Neural progenitor cell (in vitro differentiated cells): ENCODE results near the gene URAD. TPM values are rescaled to one million over a fixed set of nuclear protein-coding genes. Genes with fewer than 3 reads are reported as not detected.

ENCODE experiments used
- DNase-seq: peaks from one replicate; pipeline ENCODE4 v3.0.0-alpha.2; 2016; ENCODE audit warnings: low spot score
- H2AFZ ChIP-seq: fragments of 200-600 bp; sonication (generic); replicated peaks from 2 replicates; pipeline ENCODE4 v1.6.1; 2016; ENCODE audit warnings: antibody characterized with exemption
- H3F3A ChIP-seq: fragments of 200-600 bp; sonication (generic); 2 replicates; pipeline ENCODE4 v1.6.1; 2016; ENCODE audit warnings: antibody characterized with exemption, low read depth
- H3K27ac ChIP-seq: fragments of 200-600 bp; sonication (generic); 2 replicates; pipeline ENCODE4 v1.5.1; 2016; ENCODE audit warnings: mild to moderate bottlenecking
- H3K27me3 ChIP-seq: fragments of 200-600 bp; sonication (generic); 2 replicates; pipeline ENCODE4 v1.6.1; 2016; ENCODE audit warnings: mild to moderate bottlenecking, moderate library complexity
- H3K36me3 ChIP-seq: fragments of 200-600 bp; sonication (generic); 2 replicates; pipeline ENCODE4 v1.5.1; 2016
- H3K4me1 ChIP-seq: fragments of 200-600 bp; sonication (generic); 2 replicates; pipeline ENCODE4 v1.6.1; 2016; ENCODE audit warnings: mixed run types
- H3K4me2 ChIP-seq: fragments of 200-600 bp; sonication (generic); 2 replicates; pipeline ENCODE4 v1.6.1; 2016
- H3K4me3 ChIP-seq: fragments of 200-600 bp; sonication (generic); 2 replicates; pipeline ENCODE4 v1.5.1; 2016
- H3K79me2 ChIP-seq: fragments of 200-600 bp; sonication (generic); 2 replicates; pipeline ENCODE4 v1.6.1; 2016; ENCODE audit warnings: low read depth
- H3K9ac ChIP-seq: fragments of 200-600 bp; sonication (generic); 2 replicates; pipeline ENCODE4 v1.6.1; 2016
- H3K9me3 ChIP-seq: fragments of 200-600 bp; sonication (generic); 2 replicates; pipeline ENCODE4 v1.5.1; 2016; ENCODE audit warnings: low read depth
- H4K20me1 ChIP-seq: fragments of 200-600 bp; sonication (generic); 2 replicates; pipeline ENCODE4 v1.6.1; 2016; ENCODE audit warnings: low read depth
- H3K27ac Mint-ChIP-seq: 3 replicates; pipeline ENCODE4 v1.8.0; 2021; ENCODE audit warnings: mixed read lengths
- H3K27me3 Mint-ChIP-seq: 2 replicates; pipeline ENCODE4 v1.8.0; 2022; ENCODE audit warnings: low read depth, mild to moderate bottlenecking, inconsistent platforms, moderate library complexity, mixed read lengths; ENCODE audit not compliant: insufficient read depth
- H3K36me3 Mint-ChIP-seq: 3 replicates; pipeline ENCODE4 v1.8.0; 2021; ENCODE audit warnings: mixed read lengths
- H3K4me1 Mint-ChIP-seq: 3 replicates; pipeline ENCODE4 v1.8.0; 2021; ENCODE audit warnings: mixed read lengths
- H3K4me3 Mint-ChIP-seq: 3 replicates; pipeline ENCODE4 v1.8.0; 2021; ENCODE audit warnings: mild to moderate bottlenecking, moderate library complexity, mixed read lengths
- H3K9me3 Mint-ChIP-seq: 3 replicates; pipeline ENCODE4 v1.8.0; 2020; ENCODE audit warnings: mixed read lengths
- EZH2 ChIP-seq: fragments of 200-600 bp; sonication (generic); IDR thresholded peaks from 2 replicates; pipeline ENCODE4 v1.6.1; 2017; ENCODE audit warnings: antibody characterized with exemption, mild to moderate bottlenecking, moderate library complexity
- EZH2phosphoT487 ChIP-seq: fragments of 200-600 bp; sonication (generic); IDR thresholded peaks from 2 replicates; pipeline ENCODE4 v1.6.1; 2017; ENCODE audit warnings: antibody characterized with exemption
- total RNA-seq: library from RNA; depleted of rRNA; stranded (reverse); fragments of >200 nt; gene quantifications from 2 replicates; pipeline ENCODE4 v1.2.3, GENCODE V29; 2015; ENCODE audit warnings: low replicate concordance
- TF ChIP-seq, protein P1 (sequence below): fragments of 200-600 bp; sonication (generic); IDR thresholded peaks from 2 replicates; pipeline ENCODE4 v1.5.1; 2017; ENCODE audit warnings: antibody characterized with exemption, mild to moderate bottlenecking

URAD gene
- total RNA-seq, 1 donor from 2014 or later: not detected

DNA sequence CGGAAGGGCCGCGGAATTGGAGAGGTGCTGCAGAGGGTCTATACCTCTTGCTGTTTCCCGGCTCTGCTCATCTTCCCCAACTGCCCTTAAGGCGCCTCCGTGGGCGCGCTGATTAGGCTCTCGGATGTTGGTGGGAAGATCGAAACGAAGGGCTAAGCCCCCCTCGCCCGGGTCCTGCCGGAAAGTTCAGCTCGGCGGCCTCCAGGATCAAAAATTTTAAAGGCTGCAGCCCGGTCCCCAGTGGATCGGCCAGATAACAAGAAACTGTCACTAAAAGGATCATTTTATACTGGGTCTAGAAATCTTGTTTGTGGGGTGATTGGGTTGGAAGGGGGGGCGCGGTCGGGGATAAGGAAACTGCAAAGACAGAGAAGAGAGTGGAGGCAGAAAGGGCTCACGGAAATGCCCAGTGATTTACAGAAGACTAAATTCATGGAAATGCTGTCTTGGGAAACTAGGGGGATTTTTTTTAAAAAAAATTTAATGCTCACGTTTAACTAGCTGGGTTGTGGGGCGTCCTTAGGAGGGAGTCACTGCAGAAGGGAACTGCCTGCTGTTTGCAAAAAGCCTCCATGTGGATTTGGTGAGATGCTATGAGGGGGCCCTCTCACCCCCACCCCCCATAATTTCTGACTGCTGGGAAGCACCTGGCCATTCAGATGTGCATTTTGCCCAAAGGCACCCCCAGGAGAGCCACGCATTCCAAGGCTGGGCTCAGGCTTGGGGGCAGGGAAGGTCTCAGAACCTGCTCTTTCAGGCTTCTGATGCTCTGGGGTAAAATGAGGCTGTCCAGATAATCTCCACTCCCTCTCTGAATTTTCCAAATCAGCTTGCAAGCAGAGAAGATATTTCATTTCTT lies 27.0 kb downstream of the URAD start:
- Histone ChIP-seq H3F3A (peaks cover 32% of the 10 kb centered on the region), H4K20me1 (peaks cover 87% of the 10 kb centered on the region), H3K9ac (no peak overlapping the region), H2AFZ (no peak overlapping the region), H3K27me3 (peaks cover 100% of the 10 kb centered on the region), H3K9me3 (no peaks in the 10 kb centered on the region), H3K79me2 (no peaks in the 10 kb centered on the region), H3K27ac (no peak overlapping the region), H3K36me3 (no peaks in the 10 kb centered on the region), H3K4me3 (peak overlapping the region; percentile 25), H3K4me1 (peaks cover 12% of the 10 kb centered on the region), H3K4me2 (peak overlapping the region; percentile 66)
- Mint-ChIP-seq H3K27ac (no peak overlapping the region), H3K4me1 (peaks cover 17% of the 10 kb centered on the region), H3K4me3 (peak overlapping the region; percentile 62), H3K9me3 (no peaks in the 10 kb centered on the region), H3K27me3 (peaks cover 90% of the 10 kb centered on the region), H3K36me3 (no peaks in the 10 kb centered on the region)
- TF ChIP-seq, protein P1, sequence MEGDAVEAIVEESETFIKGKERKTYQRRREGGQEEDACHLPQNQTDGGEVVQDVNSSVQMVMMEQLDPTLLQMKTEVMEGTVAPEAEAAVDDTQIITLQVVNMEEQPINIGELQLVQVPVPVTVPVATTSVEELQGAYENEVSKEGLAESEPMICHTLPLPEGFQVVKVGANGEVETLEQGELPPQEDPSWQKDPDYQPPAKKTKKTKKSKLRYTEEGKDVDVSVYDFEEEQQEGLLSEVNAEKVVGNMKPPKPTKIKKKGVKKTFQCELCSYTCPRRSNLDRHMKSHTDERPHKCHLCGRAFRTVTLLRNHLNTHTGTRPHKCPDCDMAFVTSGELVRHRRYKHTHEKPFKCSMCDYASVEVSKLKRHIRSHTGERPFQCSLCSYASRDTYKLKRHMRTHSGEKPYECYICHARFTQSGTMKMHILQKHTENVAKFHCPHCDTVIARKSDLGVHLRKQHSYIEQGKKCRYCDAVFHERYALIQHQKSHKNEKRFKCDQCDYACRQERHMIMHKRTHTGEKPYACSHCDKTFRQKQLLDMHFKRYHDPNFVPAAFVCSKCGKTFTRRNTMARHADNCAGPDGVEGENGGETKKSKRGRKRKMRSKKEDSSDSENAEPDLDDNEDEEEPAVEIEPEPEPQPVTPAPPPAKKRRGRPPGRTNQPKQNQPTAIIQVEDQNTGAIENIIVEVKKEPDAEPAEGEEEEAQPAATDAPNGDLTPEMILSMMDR: no peak
- peak; percentile 91 for TF ChIP-seq EZH2
- TF ChIP-seq EZH2phosphoT487: peak; percentile 79
- DNase-seq: no peak

DNA sequence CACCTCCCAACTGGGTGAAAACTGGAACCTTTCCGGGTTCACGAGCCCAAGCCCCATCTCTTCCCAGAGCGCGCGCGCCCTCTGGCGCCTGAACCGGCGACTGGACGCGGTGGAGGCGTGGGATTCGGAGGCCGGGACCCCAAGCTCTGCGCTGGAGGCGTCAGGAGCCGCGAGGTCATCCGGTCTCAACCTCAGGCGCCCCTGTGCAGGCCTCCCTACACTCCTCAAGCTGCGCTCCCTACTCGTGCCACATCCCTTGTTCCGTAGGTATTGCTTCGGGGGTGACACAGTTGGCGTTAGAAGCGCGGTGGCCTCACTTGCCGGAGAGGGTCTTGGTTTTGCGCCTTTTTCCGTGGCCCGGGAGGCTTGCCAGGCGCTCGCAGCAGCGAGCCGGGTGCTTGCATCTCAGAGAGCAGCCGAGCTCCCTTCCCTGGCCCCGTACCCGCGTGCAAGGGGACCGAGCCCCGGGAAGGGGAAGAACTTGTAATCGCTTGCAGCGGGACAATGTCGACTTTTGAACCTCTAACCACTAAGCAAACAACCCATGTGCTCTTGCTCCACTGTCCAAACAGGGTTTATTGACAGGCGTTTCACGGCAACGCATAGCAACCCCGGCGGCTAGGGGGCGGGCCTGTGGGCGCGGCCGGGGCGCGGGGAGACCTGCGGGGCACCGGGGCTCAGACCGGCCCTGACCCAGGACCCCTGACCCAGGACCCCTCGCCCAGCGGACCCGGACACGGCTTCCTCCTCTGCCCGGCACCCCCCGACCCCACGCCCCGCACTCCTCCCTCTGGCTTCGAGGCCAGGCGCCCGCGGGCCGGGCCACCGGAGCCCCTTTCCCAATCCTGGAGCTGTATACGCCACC lies 27.9 kb downstream of the URAD start:
- no peaks in the 10 kb centered on the region for H3K36me3 Mint-ChIP-seq
- no peak overlapping the region for H3K27ac ChIP-seq
- peak overlapping the region; percentile 66 for H3K4me2 ChIP-seq
- no peaks in the 10 kb centered on the region for H3K36me3 ChIP-seq
- H3K9me3 Mint-ChIP-seq: no peaks in the 10 kb centered on the region
- no peaks in the 10 kb centered on the region for H3K9me3 ChIP-seq
- H3K4me3 ChIP-seq: peak overlapping the region; percentile 25
- H3K9ac ChIP-seq: no peak overlapping the region
- H3K4me3 Mint-ChIP-seq: peak overlapping the region; percentile 67
- no peak overlapping the region for H2AFZ ChIP-seq
- peak; percentile 89 for DNase-seq
- H3K27me3 ChIP-seq: peaks cover 100% of the 10 kb centered on the region
- no peaks in the 10 kb centered on the region for H3K79me2 ChIP-seq
- peaks cover 23% of the 10 kb centered on the region for H3F3A ChIP-seq
- H4K20me1 ChIP-seq: peaks cover 84% of the 10 kb centered on the region
- peaks cover 8% of the 10 kb centered on the region for H3K4me1 Mint-ChIP-seq
- peak; percentile 89 for TF ChIP-seq EZH2phosphoT487
- TF ChIP-seq EZH2: peak; percentile 99
- TF ChIP-seq, protein P1: peak; percentile 70
- no peak overlapping the region for H3K27ac Mint-ChIP-seq
- peaks cover 4% of the 10 kb centered on the region for H3K4me1 ChIP-seq
- H3K27me3 Mint-ChIP-seq: peaks cover 90% of the 10 kb centered on the region

DNA sequence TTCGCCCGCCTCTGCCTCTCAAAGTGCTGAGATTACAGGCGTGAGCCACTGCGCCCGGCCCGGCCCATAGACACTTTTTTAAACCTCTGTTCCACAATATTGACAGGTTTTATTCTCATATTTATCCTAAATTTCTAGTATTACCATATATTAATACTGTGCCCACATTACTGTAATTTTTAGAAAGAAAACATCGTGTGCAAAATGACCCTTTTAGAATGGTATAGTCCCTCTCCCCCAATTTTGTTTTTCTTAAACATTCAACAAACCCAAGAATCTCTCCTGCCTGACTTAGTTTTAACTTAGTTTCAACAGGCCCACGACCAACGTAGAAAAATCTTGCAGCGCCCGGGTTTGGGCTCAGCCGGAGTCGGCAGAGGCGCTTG lies 28.5 kb downstream of the URAD start:
- Histone ChIP-seq H3K4me1 (no peaks in the 10 kb centered on the region), H3K9me3 (no peaks in the 10 kb centered on the region), H3K4me2 (peak overlapping the region; percentile 66), H3K36me3 (no peaks in the 10 kb centered on the region), H3K9ac (no peak overlapping the region), H3K27me3 (peaks cover 100% of the 10 kb centered on the region), H3K27ac (no peak overlapping the region), H2AFZ (no peak overlapping the region), H3F3A (peaks cover 18% of the 10 kb centered on the region), H3K4me3 (peak overlapping the region; percentile 25), H3K79me2 (no peaks in the 10 kb centered on the region), H4K20me1 (peaks cover 84% of the 10 kb centered on the region)
- Mint-ChIP-seq H3K27me3 (peaks cover 90% of the 10 kb centered on the region), H3K4me1 (peaks cover 6% of the 10 kb centered on the region), H3K36me3 (no peaks in the 10 kb centered on the region), H3K27ac (no peak overlapping the region), H3K4me3 (peak overlapping the region; percentile 67), H3K9me3 (no peaks in the 10 kb centered on the region)
- DNase-seq: no peak
- no peak for TF ChIP-seq EZH2
- TF ChIP-seq, protein P1: no peak
- TF ChIP-seq EZH2phosphoT487: no peak
